Liver (tissue), 3 donors: Measurements from ENCODE around the gene VASP.

ENCODE experiments used
- JUND ChIP-seq, 2 donors: IDR thresholded peaks; 2 replicates each; pipeline ENCODE4 v1.6.1; 2016; ENCODE audit warnings: antibody characterized with exemption in 2 of 2
- RAD21 ChIP-seq, 2 donors: IDR thresholded peaks; 2 replicates each; pipeline ENCODE4 v1.6.1; 2016; ENCODE audit warnings: antibody characterized with exemption in 2 of 2, mild to moderate bottlenecking in 2 of 2
- RXRA ChIP-seq, 2 donors: IDR thresholded peaks; 2 replicates each; pipeline ENCODE4 v1.6.1; 2017 to 2018; ENCODE audit warnings: antibody characterized with exemption in 2 of 2, mild to moderate bottlenecking in 1 of 2
- TAF1 ChIP-seq: conservative IDR thresholded peaks from 2 replicates; pipeline ENCODE4 v1.6.1; 2016; ENCODE audit warnings: antibody characterized with exemption, mild to moderate bottlenecking
- TF ChIP-seq, protein P1 (sequence below): IDR thresholded peaks from 2 replicates; pipeline ENCODE4 v1.6.1; 2016; ENCODE audit warnings: antibody characterized with exemption
- TF ChIP-seq, protein P2 (sequence below): fragments of 150-350 bp; IDR thresholded peaks from 2 replicates; pipeline ENCODE4 v1.5.1; 2017; ENCODE audit warnings: improper control_type of control experiment, low read depth, low read length; ENCODE audit not compliant: missing input control
- TF ChIP-seq, protein P3 (sequence below): IDR thresholded peaks from 2 replicates; pipeline ENCODE4 v1.6.1; 2016; ENCODE audit warnings: antibody characterized with exemption
- donor health status: healthy.
- donor health status: healthy.

DNA sequence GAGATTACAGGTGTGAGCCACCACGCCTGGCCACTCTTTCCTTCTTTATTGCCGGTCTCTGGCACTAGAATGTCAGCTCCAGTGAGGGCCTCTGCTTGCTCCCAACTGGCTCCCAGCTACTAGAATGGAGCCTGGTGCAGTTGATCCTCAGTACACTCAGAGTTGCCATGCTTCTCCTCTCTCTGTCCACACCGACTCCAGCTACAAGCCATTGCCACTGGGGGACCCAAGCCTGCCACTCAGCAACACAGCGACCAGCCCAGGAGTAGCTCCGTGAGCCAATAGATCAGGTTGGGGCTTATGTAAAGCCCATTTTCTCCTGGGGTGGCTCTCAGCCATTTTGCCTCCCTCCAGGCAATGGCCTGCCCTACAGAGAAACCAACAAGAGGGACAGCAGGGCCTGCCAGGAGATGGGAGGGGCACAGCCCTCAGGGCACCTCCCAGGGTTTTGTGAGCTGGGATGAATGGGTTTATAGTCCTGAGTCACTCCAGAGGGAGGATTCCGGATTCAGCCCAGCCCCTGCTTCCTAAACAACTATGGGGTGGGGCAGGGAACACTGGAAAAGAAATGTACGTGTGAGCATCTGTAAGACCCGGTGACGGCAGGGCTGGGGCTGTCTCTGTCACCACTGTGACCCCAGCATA is 40.8 kb downstream of the VASP start:
- no peak for TF ChIP-seq TAF1
- TF ChIP-seq, protein P1, sequence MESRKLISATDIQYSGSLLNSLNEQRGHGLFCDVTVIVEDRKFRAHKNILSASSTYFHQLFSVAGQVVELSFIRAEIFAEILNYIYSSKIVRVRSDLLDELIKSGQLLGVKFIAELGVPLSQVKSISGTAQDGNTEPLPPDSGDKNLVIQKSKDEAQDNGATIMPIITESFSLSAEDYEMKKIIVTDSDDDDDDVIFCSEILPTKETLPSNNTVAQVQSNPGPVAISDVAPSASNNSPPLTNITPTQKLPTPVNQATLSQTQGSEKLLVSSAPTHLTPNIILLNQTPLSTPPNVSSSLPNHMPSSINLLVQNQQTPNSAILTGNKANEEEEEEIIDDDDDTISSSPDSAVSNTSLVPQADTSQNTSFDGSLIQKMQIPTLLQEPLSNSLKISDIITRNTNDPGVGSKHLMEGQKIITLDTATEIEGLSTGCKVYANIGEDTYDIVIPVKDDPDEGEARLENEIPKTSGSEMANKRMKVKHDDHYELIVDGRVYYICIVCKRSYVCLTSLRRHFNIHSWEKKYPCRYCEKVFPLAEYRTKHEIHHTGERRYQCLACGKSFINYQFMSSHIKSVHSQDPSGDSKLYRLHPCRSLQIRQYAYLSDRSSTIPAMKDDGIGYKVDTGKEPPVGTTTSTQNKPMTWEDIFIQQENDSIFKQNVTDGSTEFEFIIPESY: no peak
- TF ChIP-seq, protein P2, sequence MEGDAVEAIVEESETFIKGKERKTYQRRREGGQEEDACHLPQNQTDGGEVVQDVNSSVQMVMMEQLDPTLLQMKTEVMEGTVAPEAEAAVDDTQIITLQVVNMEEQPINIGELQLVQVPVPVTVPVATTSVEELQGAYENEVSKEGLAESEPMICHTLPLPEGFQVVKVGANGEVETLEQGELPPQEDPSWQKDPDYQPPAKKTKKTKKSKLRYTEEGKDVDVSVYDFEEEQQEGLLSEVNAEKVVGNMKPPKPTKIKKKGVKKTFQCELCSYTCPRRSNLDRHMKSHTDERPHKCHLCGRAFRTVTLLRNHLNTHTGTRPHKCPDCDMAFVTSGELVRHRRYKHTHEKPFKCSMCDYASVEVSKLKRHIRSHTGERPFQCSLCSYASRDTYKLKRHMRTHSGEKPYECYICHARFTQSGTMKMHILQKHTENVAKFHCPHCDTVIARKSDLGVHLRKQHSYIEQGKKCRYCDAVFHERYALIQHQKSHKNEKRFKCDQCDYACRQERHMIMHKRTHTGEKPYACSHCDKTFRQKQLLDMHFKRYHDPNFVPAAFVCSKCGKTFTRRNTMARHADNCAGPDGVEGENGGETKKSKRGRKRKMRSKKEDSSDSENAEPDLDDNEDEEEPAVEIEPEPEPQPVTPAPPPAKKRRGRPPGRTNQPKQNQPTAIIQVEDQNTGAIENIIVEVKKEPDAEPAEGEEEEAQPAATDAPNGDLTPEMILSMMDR: no peak
- no peak for TF ChIP-seq JUND (IDR thresholded peaks at IDR 0.05)
- TF ChIP-seq RAD21 (IDR thresholded peaks at IDR 0.05): no peak
- no peak for TF ChIP-seq RXRA (IDR thresholded peaks at IDR 0.05)
- TF ChIP-seq, protein P3, sequence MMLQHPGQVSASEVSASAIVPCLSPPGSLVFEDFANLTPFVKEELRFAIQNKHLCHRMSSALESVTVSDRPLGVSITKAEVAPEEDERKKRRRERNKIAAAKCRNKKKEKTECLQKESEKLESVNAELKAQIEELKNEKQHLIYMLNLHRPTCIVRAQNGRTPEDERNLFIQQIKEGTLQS: no peak
